GM18951 (cell line): Measurements from ENCODE around the gene SPDYE6.

ENCODE experiments used
- POLR2A ChIP-seq: IDR thresholded peaks from 4 replicates; pipeline ENCODE4 v1.6.1; 2011; ENCODE audit warnings: mild to moderate bottlenecking; ENCODE audit not compliant: insufficient read length, insufficient read depth; ENCODE audit errors: extremely low read depth
- in situ Hi-C: fragments of 300-500 bp; cut with MboI; formaldehyde crosslinking; loops from one replicate; pipeline ENCODE4 v1.12.0; 2022; ENCODE audit warnings: low sequenced_read_pairs, mixed read lengths, inconsistent platforms; ENCODE audit not compliant: unreplicated experiment

Gene SPDYE6

GRCh38 chr7:102326157-102326889 is 29.9 kb downstream of the SPDYE6 start:
- no peak for TF ChIP-seq POLR2A
- in situ Hi-C loops: loop anchor here (5.0 kb wide), 1 partner anchor 56 kb away; no protein-coding TSS in a partner anchor

- in situ Hi-C loops: loop anchor here (5.0 kb wide), 1 partner anchor 57 kb away; no protein-coding TSS in a partner anchor
Measured at GRCh38 chr7:102325106-102325505, 31.1 kb downstream of the SPDYE6 start.

- no peak for TF ChIP-seq POLR2A
Measured at GRCh38 chr7:102323914-102324195, 32.4 kb downstream of the SPDYE6 start.

GRCh38 chr7:102322202-102322715 is 34.0 kb downstream of the SPDYE6 start:
- TF ChIP-seq POLR2A: no peak
- in situ Hi-C loops: no loop called here

More at GRCh38 chr7:102323914-102324195, 32.4 kb downstream of the SPDYE6 start:
- in situ Hi-C loops: no loop called here

GRCh38 chr7:102321351-102322201 is 34.7 kb downstream of the SPDYE6 start:
- in situ Hi-C loops: no loop called here
- no peak for TF ChIP-seq POLR2A

- in situ Hi-C loops: no loop called here
- TF ChIP-seq POLR2A: no peak
Measured at GRCh38 chr7:102320601-102321350, 35.5 kb downstream of the SPDYE6 start.

GRCh38 chr7:102320181-102320580 is 36.1 kb downstream of the SPDYE6 start:
- no peak for TF ChIP-seq POLR2A
- in situ Hi-C loops: no loop called here

GRCh38 chr7:102319671-102320070 is 36.6 kb downstream of the SPDYE6 start:
- no peak for TF ChIP-seq POLR2A
- in situ Hi-C loops: no loop called here

- in situ Hi-C loops: no loop called here
- TF ChIP-seq POLR2A: no peak
Measured at GRCh38 chr7:102318482-102318971, 37.7 kb downstream of the SPDYE6 start.

- in situ Hi-C loops: no loop called here
- no peak for TF ChIP-seq POLR2A
Measured at GRCh38 chr7:102317231-102318059, 38.8 kb downstream of the SPDYE6 start.

- in situ Hi-C loops: no loop called here
- no peak for TF ChIP-seq POLR2A
Measured at GRCh38 chr7:102313997-102314780, 42.1 kb downstream of the SPDYE6 start.

GRCh38 chr7:102312317-102312716 is 43.9 kb downstream of the SPDYE6 start:
- TF ChIP-seq POLR2A: no peak
- in situ Hi-C loops: no loop called here
